Stimulated activated CD4-positive, alpha-beta T cell treated with anti-CD3 and anti-CD28 coated beads, Interleukin-4, amount 100 ng/mL, for 24 hours (primary cell): ENCODE measurements around the gene ANXA4.
"Not testable (repeated sequence)": the region's sequence is repeated elsewhere in the genome, so short reads cannot be mapped to it uniquely, and the experiment has no call there.

Experiments used
- DNase-seq: peaks from one replicate; pipeline ENCODE4 v3.0.0-alpha.2; 2020

The ANXA4 gene

GRCh38 chr2:69780921-69781320, 39.0 kb downstream of the ANXA4 start:
- no peak for DNase-seq

GRCh38 chr2:69781321-69782248, 39.7 kb downstream of the ANXA4 start:
- no peak for DNase-seq

- DNase-seq = no peak
Observed at GRCh38 chr2:69784228-69784627, 42.3 kb downstream of the ANXA4 start.

GRCh38 chr2:69785358-69785757, 43.4 kb downstream of the ANXA4 start:
- DNase-seq = no peak

- DNase-seq = no peak
Observed at GRCh38 chr2:69786052-69786560, 44.2 kb downstream of the ANXA4 start.

GRCh38 chr2:69789175-69789721, 47.3 kb downstream of the ANXA4 start:
- no peak for DNase-seq

- DNase-seq = no peak
Observed at GRCh38 chr2:69789772-69790600, 48.1 kb downstream of the ANXA4 start.

- DNase-seq = no peak
Observed at GRCh38 chr2:69790601-69790959, 48.6 kb downstream of the ANXA4 start.

- no peak for DNase-seq
Observed at GRCh38 chr2:69791045-69791444, 49.1 kb downstream of the ANXA4 start.

GRCh38 chr2:69796174-69796573, 54.2 kb downstream of the ANXA4 start:
- DNase-seq = no peak

- DNase-seq = no peak
Observed at GRCh38 chr2:69797235-69797634, 55.3 kb downstream of the ANXA4 start.

GRCh38 chr2:69797836-69798289, 55.9 kb downstream of the ANXA4 start:
- no peak for DNase-seq

GRCh38 chr2:69798290-69798908, 56.5 kb downstream of the ANXA4 start:
- DNase-seq = no peak

- DNase-seq = no peak
Observed at GRCh38 chr2:69798909-69799526, 57.1 kb downstream of the ANXA4 start.

GRCh38 chr2:69801745-69802290, 59.9 kb downstream of the ANXA4 start:
- DNase-seq = no peak

- DNase-seq = not testable (repeated sequence)
Observed at GRCh38 chr2:69802781-69803367, 60.9 kb downstream of the ANXA4 start.

GRCh38 chr2:69804416-69804815, 62.5 kb downstream of the ANXA4 start:
- no peak for DNase-seq

GRCh38 chr2:69805887-69806286, 64.0 kb downstream of the ANXA4 start:
- no peak for DNase-seq

- DNase-seq = no peak
Observed at GRCh38 chr2:69807821-69808540, 66.0 kb downstream of the ANXA4 start.

GRCh38 chr2:69810550-69810949, 68.6 kb downstream of the ANXA4 start:
- no peak for DNase-seq

GRCh38 chr2:69811018-69811417, 69.1 kb downstream of the ANXA4 start:
- DNase-seq = no peak
